BLaER1 treated with 17β-estradiol and CSF1 and Interleukin-3, amounts not matched to agents 10 nM and 100 nM (cell line): ENCODE results near the gene PCBD1.

Experiments used
- H3K27ac ChIP-seq, 11 experiments: shearing (Covaris generic); formaldehyde crosslinking; 2 replicates each; pipeline ENCODE4 v1.8.1; 2022
- H3K27me3 ChIP-seq, 11 experiments: shearing (Covaris generic); formaldehyde crosslinking; 2 replicates each; pipeline ENCODE4 v1.8.1; 2022
- H3K36me3 ChIP-seq, 11 experiments: shearing (Covaris generic); formaldehyde crosslinking; 2 replicates each; pipeline ENCODE4 v1.8.1; 2022
- H3K4me1 ChIP-seq, 10 experiments: shearing (Covaris generic); formaldehyde crosslinking; 2 replicates each; pipeline ENCODE4 v1.8.1; 2022
- H3K4me2 ChIP-seq, 11 experiments: shearing (Covaris generic); formaldehyde crosslinking; 2 replicates each; pipeline ENCODE4 v1.8.1; 2022
- H3K4me3 ChIP-seq, 10 experiments: shearing (Covaris generic); formaldehyde crosslinking; 2 replicates each; pipeline ENCODE4 v1.8.1; 2022
- H3K9ac ChIP-seq, 11 experiments: shearing (Covaris generic); formaldehyde crosslinking; 2 replicates each; pipeline ENCODE4 v1.8.1; 2022
- H3K9me3 ChIP-seq, 11 experiments: shearing (Covaris generic); formaldehyde crosslinking; replicated peaks in 1 of 11; 2 replicates each; pipeline ENCODE4 v1.8.1; 2022
- H4K20me1 ChIP-seq, 11 experiments: shearing (Covaris generic); formaldehyde crosslinking; 2 replicates each; pipeline ENCODE4 v1.8.1; 2022
- Cebpa-rat ChIP-seq, 11 experiments: shearing (Covaris generic); IDR thresholded peaks; 2 replicates each; pipeline ENCODE4 v1.8.1; 2022

The PCBD1 gene

GRCh38 chr10:70843776-70844489 lies 44.4 kb downstream of the PCBD1 start:
- H3K27me3 ChIP-seq: peaks cover 0 to 59% (median 0%) of the 10 kb centered on the region in 11 experiments; a peak in 4 of 22 replicates
- H4K20me1 ChIP-seq: peaks cover 0 to 78% (median 37%) of the 10 kb centered on the region in 11 experiments; a peak in 12 of 22 replicates
- no peak overlapping the region for H3K4me2 ChIP-seq
- H3K27ac ChIP-seq: no peak overlapping the region
- peaks cover 0 to 7% (median 0%) of the 10 kb centered on the region in 10 experiments; a peak in 3 of 20 replicates for H3K4me1 ChIP-seq
- no peak for TF ChIP-seq Cebpa-rat (IDR thresholded peaks at IDR 0.05)
- no peak overlapping the region for H3K9ac ChIP-seq
- H3K4me3 ChIP-seq: no peak overlapping the region
- peaks cover 23 to 85% (median 55%) of the 10 kb centered on the region in 11 experiments for H3K36me3 ChIP-seq
- no peaks in the 10 kb centered on the region; a peak in 1 of 22 replicates for H3K9me3 ChIP-seq

GRCh38 chr10:70843333-70843732 lies 45.0 kb downstream of the PCBD1 start:
- peaks cover 25 to 91% (median 58%) of the 10 kb centered on the region in 11 experiments for H3K36me3 ChIP-seq
- peaks cover 0 to 11% (median 0%) of the 10 kb centered on the region in 10 experiments; a peak in 4 of 20 replicates for H3K4me1 ChIP-seq
- no peak overlapping the region for H3K27ac ChIP-seq
- H3K27me3 ChIP-seq: peaks cover 0 to 63% (median 0%) of the 10 kb centered on the region in 11 experiments; a peak in 4 of 22 replicates
- peaks cover 0 to 84% (median 37%) of the 10 kb centered on the region in 11 experiments; a peak in 12 of 22 replicates for H4K20me1 ChIP-seq
- H3K4me3 ChIP-seq: no peak overlapping the region
- TF ChIP-seq Cebpa-rat (IDR thresholded peaks at IDR 0.05): no peak
- peaks cover 0 to under 1% (median 0%) of the 10 kb centered on the region in 11 experiments; a peak in 1 of 22 replicates for H3K9me3 ChIP-seq
- no peak overlapping the region for H3K9ac ChIP-seq
- H3K4me2 ChIP-seq: no peak overlapping the region

- H3K4me1 ChIP-seq: peaks cover 0 to 12% (median 0%) of the 10 kb centered on the region in 10 experiments; a peak in 3 of 20 replicates
- peaks cover 0 to 99% (median 45%) of the 10 kb centered on the region in 11 experiments; a peak in 16 of 22 replicates for H4K20me1 ChIP-seq
- H3K9me3 ChIP-seq: peaks cover 7 to 15% (median 12%) of the 10 kb centered on the region in 11 experiments; a peak in 19 of 22 replicates
- peaks cover 0 to 86% (median 0%) of the 10 kb centered on the region in 11 experiments; a peak in 5 of 22 replicates for H3K27me3 ChIP-seq
- no peak overlapping the region for H3K9ac ChIP-seq
- no peak for TF ChIP-seq Cebpa-rat (IDR thresholded peaks at IDR 0.05)
- no peak overlapping the region for H3K4me3 ChIP-seq
- H3K36me3 ChIP-seq: peaks cover 45 to 95% (median 63%) of the 10 kb centered on the region in 11 experiments
- no peak overlapping the region for H3K4me2 ChIP-seq
- no peak overlapping the region for H3K27ac ChIP-seq
Measured at GRCh38 chr10:70840836-70841235, 47.5 kb downstream of the PCBD1 start.

- Histone ChIP-seq H3K36me3 (peaks cover 30 to 90% (median 53%) of the 10 kb centered on the region in 11 experiments), H3K4me3 (no peak overlapping the region), H3K4me2 (peak overlapping the region in 3 of 11 experiments; percentile 1 to 51 (median 35); a peak in 4 of 22 replicates), H3K4me1 (peaks cover 3 to 28% (median 10%) of the 10 kb centered on the region in 10 experiments), H4K20me1 (peaks cover 0 to 99% (median 54%) of the 10 kb centered on the region in 11 experiments; a peak in 19 of 22 replicates), H3K27me3 (peaks cover 0 to 89% (median 0%) of the 10 kb centered on the region in 11 experiments; a peak in 5 of 22 replicates), H3K27ac (no peak overlapping the region), H3K9ac (no peak overlapping the region), H3K9me3 (peaks cover 7 to 15% (median 12%) of the 10 kb centered on the region in 11 experiments; a peak in 19 of 22 replicates)
- TF ChIP-seq Cebpa-rat (IDR thresholded peaks at IDR 0.05): no peak
Measured at GRCh38 chr10:70838270-70838805, 50.0 kb downstream of the PCBD1 start.

- Histone ChIP-seq H3K9me3 (peaks cover 7 to 15% (median 12%) of the 10 kb centered on the region in 11 experiments; a peak in 19 of 22 replicates), H3K4me3 (no peak overlapping the region), H3K36me3 (peaks cover 28 to 83% (median 47%) of the 10 kb centered on the region in 11 experiments), H3K27me3 (peaks cover 0 to 83% (median 0%) of the 10 kb centered on the region in 11 experiments; a peak in 5 of 22 replicates), H3K4me2 (no peak overlapping the region), H3K4me1 (peaks cover 10 to 34% (median 17%) of the 10 kb centered on the region in 10 experiments), H3K9ac (no peak overlapping the region), H4K20me1 (peaks cover 0 to 99% (median 54%) of the 10 kb centered on the region in 11 experiments; a peak in 19 of 22 replicates), H3K27ac (no peak overlapping the region)
- TF ChIP-seq Cebpa-rat (IDR thresholded peaks at IDR 0.05): no peak
Measured at GRCh38 chr10:70837660-70838059, 50.7 kb downstream of the PCBD1 start.

- Histone ChIP-seq H3K9ac (no peak overlapping the region), H3K4me1 (peaks cover 11 to 48% (median 25%) of the 10 kb centered on the region in 10 experiments), H3K36me3 (peaks cover 21 to 76% (median 45%) of the 10 kb centered on the region in 11 experiments), H3K27me3 (peaks cover 0 to 80% (median 0%) of the 10 kb centered on the region in 11 experiments; a peak in 5 of 22 replicates), H3K4me2 (no peak overlapping the region), H3K27ac (no peak overlapping the region), H3K9me3 (peaks cover 7 to 15% (median 12%) of the 10 kb centered on the region in 11 experiments; a peak in 19 of 22 replicates), H3K4me3 (no peak overlapping the region), H4K20me1 (peaks cover 5 to 99% (median 59%) of the 10 kb centered on the region in 11 experiments; a peak in 20 of 22 replicates)
- no peak for TF ChIP-seq Cebpa-rat (IDR thresholded peaks at IDR 0.05)
Measured at GRCh38 chr10:70836319-70836718, 52.0 kb downstream of the PCBD1 start.

GRCh38 chr10:70834441-70835151 lies 53.8 kb downstream of the PCBD1 start:
- Histone ChIP-seq H3K9me3 (peaks cover 7 to 15% (median 12%) of the 10 kb centered on the region in 11 experiments; a peak in 19 of 22 replicates), H3K4me3 (no peak overlapping the region), H3K27ac (no peak overlapping the region), H4K20me1 (peaks cover 5 to 99% (median 68%) of the 10 kb centered on the region in 11 experiments; a peak in 21 of 22 replicates), H3K36me3 (peaks cover 15 to 76% (median 42%) of the 10 kb centered on the region in 11 experiments), H3K4me1 (peaks cover 11 to 64% (median 33%) of the 10 kb centered on the region in 10 experiments), H3K4me2 (peak overlapping the region in 5 of 11 experiments; percentile 60 to 84 (median 80); a peak in 8 of 22 replicates), H3K9ac (no peak overlapping the region), H3K27me3 (peaks cover 0 to 81% (median 0%) of the 10 kb centered on the region in 11 experiments; a peak in 5 of 22 replicates)
- TF ChIP-seq Cebpa-rat (IDR thresholded peaks at IDR 0.05): no peak

- peak overlapping the region in 7 of 11 experiments; percentile 49 to 84 (median 75); a peak in 13 of 22 replicates for H3K4me2 ChIP-seq
Measured at GRCh38 chr10:70834021-70834420, 54.3 kb downstream of the PCBD1 start.

More at GRCh38 chr10:70834021-70834420, 54.3 kb downstream of the PCBD1 start:
- no peak for TF ChIP-seq Cebpa-rat (IDR thresholded peaks at IDR 0.05)
- peaks cover 7 to 99% (median 71%) of the 10 kb centered on the region in 11 experiments; a peak in 21 of 22 replicates for H4K20me1 ChIP-seq
- peaks cover 7 to 15% (median 12%) of the 10 kb centered on the region in 11 experiments; a peak in 19 of 22 replicates for H3K9me3 ChIP-seq
- H3K9ac ChIP-seq: no peak overlapping the region
- no peak overlapping the region for H3K4me3 ChIP-seq
- peaks cover 17 to 76% (median 43%) of the 10 kb centered on the region in 11 experiments for H3K36me3 ChIP-seq
- H3K27me3 ChIP-seq: peaks cover 0 to 82% (median 0%) of the 10 kb centered on the region in 11 experiments; a peak in 5 of 22 replicates
- no peak overlapping the region for H3K27ac ChIP-seq
- H3K4me1 ChIP-seq: peaks cover 11 to 66% (median 34%) of the 10 kb centered on the region in 10 experiments
